ENCODE data around the gene SLC25A38. TPM values are rescaled to one million over a fixed set of nuclear protein-coding genes. Genes with fewer than 3 reads are reported as not detected.

SLC25A38 gene
- total RNA-seq, 1 donor from 2014 or later = 25.6 TPM

DNA sequence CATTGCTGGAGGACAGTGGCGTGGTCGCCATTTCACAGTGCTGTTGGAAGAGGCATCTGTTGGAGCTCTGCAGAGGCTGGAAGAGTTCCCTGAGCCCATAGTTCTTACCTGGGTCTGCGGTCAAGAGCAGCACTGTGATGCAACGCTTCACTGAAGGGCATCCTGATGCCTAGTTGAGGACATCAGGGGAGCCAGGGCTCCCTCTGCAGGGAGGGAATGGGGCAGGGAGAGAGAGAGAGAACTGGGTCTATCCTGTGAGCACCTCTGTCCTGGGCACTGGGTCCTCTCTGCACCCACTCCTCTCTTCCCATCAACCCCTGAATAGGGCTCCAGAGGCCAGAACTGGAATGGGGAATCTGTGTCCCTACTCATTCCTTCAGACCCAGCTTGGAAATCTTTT lies 60.4 kb downstream of the SLC25A38 start:
- no peak overlapping the region for H3K27ac Mint-ChIP-seq
- H3K9me3 Mint-ChIP-seq = no peaks in the 10 kb centered on the region
- TF ChIP-seq, protein P1, sequence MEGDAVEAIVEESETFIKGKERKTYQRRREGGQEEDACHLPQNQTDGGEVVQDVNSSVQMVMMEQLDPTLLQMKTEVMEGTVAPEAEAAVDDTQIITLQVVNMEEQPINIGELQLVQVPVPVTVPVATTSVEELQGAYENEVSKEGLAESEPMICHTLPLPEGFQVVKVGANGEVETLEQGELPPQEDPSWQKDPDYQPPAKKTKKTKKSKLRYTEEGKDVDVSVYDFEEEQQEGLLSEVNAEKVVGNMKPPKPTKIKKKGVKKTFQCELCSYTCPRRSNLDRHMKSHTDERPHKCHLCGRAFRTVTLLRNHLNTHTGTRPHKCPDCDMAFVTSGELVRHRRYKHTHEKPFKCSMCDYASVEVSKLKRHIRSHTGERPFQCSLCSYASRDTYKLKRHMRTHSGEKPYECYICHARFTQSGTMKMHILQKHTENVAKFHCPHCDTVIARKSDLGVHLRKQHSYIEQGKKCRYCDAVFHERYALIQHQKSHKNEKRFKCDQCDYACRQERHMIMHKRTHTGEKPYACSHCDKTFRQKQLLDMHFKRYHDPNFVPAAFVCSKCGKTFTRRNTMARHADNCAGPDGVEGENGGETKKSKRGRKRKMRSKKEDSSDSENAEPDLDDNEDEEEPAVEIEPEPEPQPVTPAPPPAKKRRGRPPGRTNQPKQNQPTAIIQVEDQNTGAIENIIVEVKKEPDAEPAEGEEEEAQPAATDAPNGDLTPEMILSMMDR (IDR thresholded peaks at IDR 0.05; ENCODE audit: unreplicated experiment) = no peak
- H3K4me1 Mint-ChIP-seq = peaks cover 5% of the 10 kb centered on the region
- H3K36me3 Mint-ChIP-seq = no peaks in the 10 kb centered on the region
- no peak for DNase-seq (ENCODE audit: low spot score in 2 of 2, unreplicated experiment in 2 of 2)
- H3K4me3 Mint-ChIP-seq = no peak overlapping the region
- peaks cover 2% of the 10 kb centered on the region for H3K27me3 Mint-ChIP-seq (ENCODE audit: low read depth)

DNA sequence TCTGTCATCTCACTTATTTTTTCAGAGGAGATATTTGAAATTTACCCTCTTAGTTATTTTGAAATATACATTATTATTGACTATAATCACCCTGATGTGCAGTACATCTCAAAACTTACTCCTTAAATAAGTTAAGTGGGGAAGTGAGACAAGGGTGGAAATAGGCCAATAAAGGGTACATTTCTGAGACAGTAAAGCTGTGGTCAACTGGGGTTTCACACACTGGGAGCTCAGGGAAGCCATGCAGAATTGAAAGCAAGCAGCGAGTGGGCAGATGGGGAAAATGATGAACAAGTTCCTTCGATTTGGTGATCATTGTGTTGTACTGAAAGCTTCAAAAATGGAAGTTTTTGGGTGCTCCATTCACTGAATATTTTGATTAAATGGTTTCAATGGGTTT lies 62.8 kb downstream of the SLC25A38 start:
- peaks cover 2% of the 10 kb centered on the region for H3K4me1 Mint-ChIP-seq
- H3K9me3 Mint-ChIP-seq = no peaks in the 10 kb centered on the region
- no peak for DNase-seq (ENCODE audit: low spot score in 2 of 2, unreplicated experiment in 2 of 2)
- TF ChIP-seq, protein P1 (IDR thresholded peaks at IDR 0.05; ENCODE audit: unreplicated experiment) = no peak
- H3K36me3 Mint-ChIP-seq = no peaks in the 10 kb centered on the region
- no peak overlapping the region for H3K4me3 Mint-ChIP-seq
- peaks cover 2% of the 10 kb centered on the region for H3K27me3 Mint-ChIP-seq (ENCODE audit: low read depth)
- no peak overlapping the region for H3K27ac Mint-ChIP-seq

DNA sequence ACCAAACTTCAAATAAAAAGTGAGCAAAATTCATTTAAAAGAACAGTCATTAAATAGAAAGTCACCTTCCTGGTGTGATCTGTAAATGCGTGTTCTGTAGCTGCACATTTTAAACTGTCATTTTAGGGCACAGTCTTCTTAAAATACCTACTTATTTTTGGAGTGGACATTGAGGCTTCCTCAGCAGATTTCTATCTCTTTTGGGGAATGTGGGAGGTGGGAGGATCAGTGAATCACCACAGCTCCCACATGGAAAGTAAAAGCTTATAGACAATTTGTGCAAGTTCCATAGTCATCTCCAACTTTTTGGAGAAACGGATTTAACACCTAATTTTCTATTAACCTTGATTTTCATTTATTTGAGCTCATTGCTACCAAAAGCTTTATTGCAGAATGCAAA lies 63.3 kb downstream of the SLC25A38 start:
- TF ChIP-seq, protein P1 (IDR thresholded peaks at IDR 0.05; ENCODE audit: unreplicated experiment) = no peak
- H3K27ac Mint-ChIP-seq = no peak overlapping the region
- no peaks in the 10 kb centered on the region for H3K36me3 Mint-ChIP-seq
- H3K9me3 Mint-ChIP-seq = no peaks in the 10 kb centered on the region
- no peak overlapping the region for H3K4me3 Mint-ChIP-seq
- peaks cover 2% of the 10 kb centered on the region for H3K4me1 Mint-ChIP-seq
- no peak for DNase-seq (ENCODE audit: low spot score in 2 of 2, unreplicated experiment in 2 of 2)
- peaks cover 2% of the 10 kb centered on the region for H3K27me3 Mint-ChIP-seq (ENCODE audit: low read depth)

Other genes with a start within 250 kb of the SLC25A38 start
- gene CSRNP1, start 229.8 kb upstream of the SLC25A38 start, total RNA-seq = 42.7 to 44.7 TPM (median 43.9 TPM) in 3 replicates
- gene XIRP1, start 190.8 kb upstream of the SLC25A38 start, total RNA-seq = not detected in 3 replicates
- 0.20 to 0.51 TPM (median 0.22 TPM) in 3 replicates for gene CX3CR1, start 103.3 kb upstream of the SLC25A38 start, total RNA-seq
- gene CCR8, start 53.7 kb upstream of the SLC25A38 start, total RNA-seq = not detected in 3 replicates
- gene RPSA, start 23.4 kb downstream of the SLC25A38 start, total RNA-seq = 1,061 to 1,093 TPM (median 1,080 TPM) in 3 replicates
- not detected in 3 replicates for gene MOBP, start 84.3 kb downstream of the SLC25A38 start, total RNA-seq